HCT116 (cell line): Measurements from ENCODE around the gene DAZAP2. TPM values are rescaled to one million over a fixed set of nuclear protein-coding genes. Genes with fewer than 3 reads are reported as not detected.

Experiments used
- ATAC-seq: fragments of 200-7000 bp; cut with Tn5 transposase; 2 replicates; pipeline ENCODE4 v1.9.1; 2020; ENCODE audit warnings: mild to moderate bottlenecking, moderate library complexity
- BruUV-seq: library from RNA; stranded (reverse); fragments of 400-500 nt; replicated peaks from 2 replicates; lab custom pipeline; 2021; lab: Mats Ljungman, UMichigan
- CTCF ChIA-PET: fragments of 300-600 bp; sonication (Branson Sonifier 250); formaldehyde crosslinking; loops from one replicate; lab custom pipeline; 2021; ENCODE audit warnings: antibody characterized with exemption; lab: Charles Lee
- POLR2A ChIA-PET: fragments of 300-600, 350-600 bp; sonication (Branson Sonifier 250); formaldehyde crosslinking; loops from one replicate; lab custom pipeline; 2021; ENCODE audit warnings: antibody characterized with exemption; lab: Charles Lee
- RAD21 ChIA-PET, 2 experiments: fragments of 300-600 bp; sonication (Branson Sonifier 250); formaldehyde crosslinking; loops; one replicate each; lab custom pipeline; 2023; ENCODE audit warnings: low total read pairs in 2 of 2; ENCODE audit not compliant: uncharacterized antibody in 2 of 2, unreplicated experiment in 2 of 2, low non-redundant PET in 1 of 2; lab: Charles Lee
- DNase-seq: peaks from one replicate; pipeline ENCODE4 v3.0.0-alpha.2; 2010; ENCODE audit warnings: low read depth, low spot score
- H2AFZ ChIP-seq: fragments of 200-600 bp; shearing (Covaris generic), sonication (generic); 2 replicates; pipeline ENCODE4 v1.6.1; 2017; ENCODE audit warnings: low read depth, mixed run types, mixed read lengths, antibody characterized with exemption, low read length; ENCODE audit not compliant: poor library complexity, severe bottlenecking
- H3K27ac ChIP-seq: 2 replicates; pipeline ENCODE4 v1.5.1; 2012; ENCODE audit warnings: low read depth, low read length
- H3K27me3 ChIP-seq: fragments of 200-600 bp; sonication (generic); 2 replicates; pipeline ENCODE4 v1.6.1; 2016; ENCODE audit warnings: mixed run types, low read length, mixed read lengths; ENCODE audit not compliant: insufficient read depth
- H3K36me3 ChIP-seq, 2 experiments: fragments of 200-500 bp in 1 of 2; fragments of 200-600 bp in 1 of 2; sonication (Bioruptor generic) in 1 of 2; sonication (generic) in 1 of 2; 2 replicates each; pipeline versions ENCODE4 v1.5.1 to v1.6.1; 2014 to 2016; ENCODE audit warnings: low read length in 2 of 2, inconsistent platforms in 1 of 2, mixed read lengths in 1 of 2, mixed run types in 1 of 2; ENCODE audit not compliant: insufficient read depth in 2 of 2, control insufficient read depth in 1 of 2
- H3K4me1 ChIP-seq, 2 experiments: fragments of 200-600 bp in 1 of 2; sonication (generic) in 1 of 2; 2 replicates each; pipeline versions ENCODE4 v1.5.1 to v1.6.1; 2012 to 2017; ENCODE audit warnings: low read length in 2 of 2, inconsistent platforms in 1 of 2, mild to moderate bottlenecking in 1 of 2, mixed read lengths in 1 of 2, mixed run types in 1 of 2, moderate library complexity in 1 of 2; ENCODE audit not compliant: insufficient read depth in 2 of 2, control insufficient read depth in 1 of 2
- H3K4me2 ChIP-seq: fragments of 200-600 bp; sonication (generic); 2 replicates; pipeline ENCODE4 v1.6.1; 2017; ENCODE audit warnings: mixed run types, low read length, mixed read lengths
- H3K4me3 ChIP-seq, 2 experiments: fragments of 200-600 bp in 1 of 2; sonication (generic) in 1 of 2; replicated peaks in 1 of 2; 2 replicates each; pipeline ENCODE4 v1.5.1; 2011 to 2016; ENCODE audit warnings: low read length in 2 of 2, control low read depth in 1 of 2, low read depth in 1 of 2, mild to moderate bottlenecking in 1 of 2, mixed read lengths in 1 of 2, mixed run types in 1 of 2
- H3K79me2 ChIP-seq: fragments of 200-600 bp; sonication (generic); 2 replicates; pipeline ENCODE4 v1.6.1; 2017; ENCODE audit warnings: mild to moderate bottlenecking, mixed run types, low read length, moderate library complexity, mixed read lengths; ENCODE audit not compliant: insufficient read depth
- H3K9ac ChIP-seq: fragments of 200-600 bp; sonication (generic); 2 replicates; pipeline ENCODE4 v1.6.1; 2016; ENCODE audit warnings: low read length, mixed read lengths
- H3K9me2 ChIP-seq: fragments of 200-600 bp; sonication (generic), shearing (Covaris generic); 2 replicates; pipeline ENCODE4 v1.6.1; 2017; ENCODE audit warnings: mixed run types, mild to moderate bottlenecking, moderate library complexity; ENCODE audit not compliant: insufficient read depth
- H3K9me3 ChIP-seq, 2 experiments: fragments of 200-500 bp in 1 of 2; fragments of 200-600 bp in 1 of 2; sonication (Bioruptor generic) in 1 of 2; sonication (generic) in 1 of 2; 2 replicates each; pipeline ENCODE4 v1.6.1; 2014 to 2017; ENCODE audit warnings: low read length in 2 of 2, mixed read lengths in 2 of 2, inconsistent platforms in 1 of 2, low read depth in 1 of 2, mild to moderate bottlenecking in 1 of 2, mixed run types in 1 of 2, moderate library complexity in 1 of 2; ENCODE audit not compliant: control insufficient read depth in 1 of 2, insufficient read depth in 1 of 2
- H4K20me1 ChIP-seq: fragments of 200-600 bp; sonication (generic), shearing (Covaris generic); 2 replicates; pipeline ENCODE4 v1.6.1; 2017; ENCODE audit warnings: mixed run types, mild to moderate bottlenecking, moderate library complexity; ENCODE audit not compliant: insufficient read depth
- ATF3 ChIP-seq: IDR thresholded peaks from 2 replicates; pipeline ENCODE4 v1.6.1; 2012
- ELF1 ChIP-seq: IDR thresholded peaks from 2 replicates; pipeline ENCODE4 v1.6.1; 2012; ENCODE audit warnings: low read depth, borderline replicate concordance
- EZH2 ChIP-seq: fragments of 200-600 bp; sonication (generic); IDR thresholded peaks from 2 replicates; pipeline ENCODE4 v1.6.1; 2017; ENCODE audit warnings: antibody characterized with exemption, mixed run types
- EZH2phosphoT487 ChIP-seq: fragments of 200-600 bp; IDR thresholded peaks from 2 replicates; pipeline ENCODE4 v1.6.1; 2018; ENCODE audit warnings: antibody characterized with exemption, borderline replicate concordance
- MAX ChIP-seq: IDR thresholded peaks from 2 replicates; pipeline ENCODE4 v1.6.1; 2012
- POLR2AphosphoS5 ChIP-seq: IDR thresholded peaks from 2 replicates; pipeline ENCODE4 v1.6.1; 2011; ENCODE audit warnings: mild to moderate bottlenecking, low read depth, low read length, moderate library complexity
- RAD21 ChIP-seq: IDR thresholded peaks from 2 replicates; pipeline ENCODE4 v1.6.1; 2012; ENCODE audit warnings: low read depth, mild to moderate bottlenecking
- SRF ChIP-seq: IDR thresholded peaks from 2 replicates; pipeline ENCODE4 v1.6.1; 2012; ENCODE audit warnings: low read depth
- ZFX ChIP-seq: fragments of 450-650 bp; IDR thresholded peaks from 2 replicates; pipeline ENCODE4 v1.6.1; 2017
- intact Hi-C: fragments of 100-400 bp; cut with micrococcal nuclease; formaldehyde crosslinking; loops from 2 replicates; pipeline ENCODE4 v1.10.0; 2022
- total RNA-seq: library from RNA; stranded (reverse); gene quantifications from one replicate; pipeline ENCODE4 v1.2.1, GENCODE V29; 2021; ENCODE audit not compliant: unreplicated experiment

Gene DAZAP2
- total RNA-seq, 1 experiment from 2014 or later, result 157 TPM

- peak; percentile 62 for ATAC-seq
- H3K36me3 ChIP-seq, result no peaks in the 10 kb centered on the region
- RAD21 ChIA-PET, result no interaction called here
- H3K79me2 ChIP-seq, result no peaks in the 10 kb centered on the region
- no peak overlapping the region for H2AFZ ChIP-seq
- no peak overlapping the region for H3K9ac ChIP-seq
- no peaks in the 10 kb centered on the region for H4K20me1 ChIP-seq
- peaks cover 0 to 5% of the 10 kb centered on the region in 2 experiments; a peak in 3 of 4 replicates for H3K4me1 ChIP-seq
- H3K9me2 ChIP-seq, result no peaks in the 10 kb centered on the region
- H3K9me3 ChIP-seq, result no peaks in the 10 kb centered on the region
- TF ChIP-seq ELF1, result no peak
- no peak for TF ChIP-seq POLR2AphosphoS5
- no peak for TF ChIP-seq MAX
- TF ChIP-seq RAD21, result peak; percentile 44; the same call in 1 of the 2 replicates
- no peak overlapping the region for H3K27ac ChIP-seq
- H3K27me3 ChIP-seq, result no peaks in the 10 kb centered on the region
- POLR2A ChIA-PET, result no interaction called here
- no peak overlapping the region for H3K4me2 ChIP-seq
- no TSS peak for BruUV-seq
- no peak overlapping the region for H3K4me3 ChIP-seq
- CTCF ChIA-PET, result no interaction called here
- no peak for DNase-seq
- intact Hi-C loops, result no loop called here
Measured at GRCh38 chr12:51192284-51192671, 46.3 kb upstream of the DAZAP2 start.

- DNase-seq (no peak), ATAC-seq (no peak)
- Histone ChIP-seq H3K4me3 (no peak overlapping the region), H3K27ac (no peak overlapping the region), H3K9ac (no peak overlapping the region), H2AFZ (no peak overlapping the region), H3K36me3 (no peaks in the 10 kb centered on the region), H3K9me3 (no peaks in the 10 kb centered on the region), H4K20me1 (no peaks in the 10 kb centered on the region), H3K4me2 (no peak overlapping the region), H3K27me3 (no peaks in the 10 kb centered on the region), H3K9me2 (no peaks in the 10 kb centered on the region), H3K4me1 (peaks cover 5 to 12% of the 10 kb centered on the region in 2 experiments), H3K79me2 (no peaks in the 10 kb centered on the region)
- intact Hi-C loops, result no loop called here
- no TSS peak for BruUV-seq
- CTCF ChIA-PET, result no interaction called here
- RAD21 ChIA-PET, result no interaction called here
- POLR2A ChIA-PET, result no interaction called here
- no peak for TF ChIP-seq SRF
- no peak for TF ChIP-seq EZH2phosphoT487
- no peak for TF ChIP-seq EZH2
- TF ChIP-seq ATF3, result no peak
- no peak for TF ChIP-seq ZFX
Measured at GRCh38 chr12:51195841-51196240, 42.8 kb upstream of the DAZAP2 start.
